ENCODE results near the gene TMTC1. TPM values are rescaled to one million over a fixed set of nuclear protein-coding genes. Genes with fewer than 3 reads are reported as not detected.

The TMTC1 gene
- total and polyA plus RNA-seq, 10 donors, result 3.4 to 210 (median 137) TPM

- H3K27ac ChIP-seq, result no peak overlapping the region
- DNase-seq, result no peak
- no peaks in the 10 kb centered on the region for H3K9me3 ChIP-seq
- H3K27me3 ChIP-seq (replicated peaks in 1 of 7), result no peaks in the 10 kb centered on the region
- WGBS, 5 donors, result 81 to 90% (median 85%) methylated on average over 3 of the region's 3 CpGs
- intact Hi-C loops (cut with DNase I; ENCODE audit: low total_unique reads), result no loop called here
- H3K36me3 ChIP-seq, result peaks cover 0 to 46% (median 0%) of the 10 kb centered on the region in 6 donors
- TF ChIP-seq CTCF (IDR thresholded peaks at IDR 0.05 in 8 of 11, conservative IDR thresholded peaks at IDR 0.05 in 3 of 11) (no peak), POLR2A (IDR thresholded peaks at IDR 0.05) (no peak), POLR2AphosphoS5 (IDR thresholded peaks at IDR 0.05) (no peak)
- no peak overlapping the region for H3K4me3 ChIP-seq
- no peaks in the 10 kb centered on the region for H3K4me1 ChIP-seq
Measured at GRCh38 chr12:29656762-29657538, 126.8 kb downstream of the TMTC1 start.

DNA sequence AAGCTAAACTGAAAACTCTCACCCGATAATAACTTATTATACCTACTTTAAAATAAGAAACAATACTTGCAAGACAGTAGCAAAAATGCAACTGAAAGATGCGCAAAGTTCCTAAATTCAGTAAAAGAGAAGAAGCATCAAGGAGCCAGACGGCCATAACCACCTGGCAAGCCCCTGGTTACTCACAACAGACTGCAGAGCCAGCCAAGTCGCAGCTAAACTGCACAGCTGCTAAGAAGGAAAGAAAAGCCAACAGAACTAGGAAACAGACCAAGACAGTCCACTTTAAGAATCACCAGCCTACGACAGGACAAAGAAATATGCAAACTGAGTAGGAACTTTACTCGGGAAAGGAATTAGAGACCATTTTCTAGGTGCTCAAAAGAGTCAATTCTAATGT, 127.9 kb downstream of the TMTC1 start:
- TF ChIP-seq CTCF (IDR thresholded peaks at IDR 0.05 in 8 of 11, conservative IDR thresholded peaks at IDR 0.05 in 3 of 11), result no peak
- no peak for TF ChIP-seq POLR2AphosphoS5 (IDR thresholded peaks at IDR 0.05)
- TF ChIP-seq POLR2A (IDR thresholded peaks at IDR 0.05), result no peak
- H3K27me3 ChIP-seq (replicated peaks in 1 of 7), result no peaks in the 10 kb centered on the region
- intact Hi-C loops (cut with DNase I; ENCODE audit: low total_unique reads), result no loop called here
- H3K4me3 ChIP-seq, result no peak overlapping the region
- H3K4me1 ChIP-seq, result no peaks in the 10 kb centered on the region
- WGBS, 5 donors, result 83 to 91% (median 87%) methylated on average over 6 of the region's 6 CpGs
- H3K9me3 ChIP-seq, result no peaks in the 10 kb centered on the region
- H3K27ac ChIP-seq, result peak overlapping the region in 1 of 8 donors; percentile 1
- peaks cover 0 to 50% (median 0%) of the 10 kb centered on the region in 6 donors for H3K36me3 ChIP-seq
- no peak for DNase-seq

DNA sequence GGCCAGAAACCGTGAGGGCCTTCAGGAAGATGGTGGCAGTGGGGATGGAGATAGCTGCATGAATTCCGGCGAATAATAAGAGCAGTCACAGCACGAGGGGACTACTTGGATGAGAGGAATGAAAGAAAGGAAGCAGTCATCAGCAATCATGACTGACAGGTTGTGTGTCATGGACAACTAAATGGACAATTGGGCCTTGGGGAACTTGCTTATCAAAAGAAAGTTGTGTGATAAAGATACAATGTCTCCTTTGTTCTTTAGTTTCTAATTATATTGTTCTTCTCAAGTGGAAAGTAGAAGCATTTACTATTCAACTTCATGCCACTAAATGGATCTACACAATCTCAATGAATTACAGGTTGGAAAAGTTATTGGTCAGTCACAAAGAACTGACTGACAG, 130.5 kb downstream of the TMTC1 start:
- 82 to 92% (median 86%) methylated on average over 4 of the region's 4 CpGs for WGBS, 5 donors
- H3K4me3 ChIP-seq, result no peak overlapping the region
- TF ChIP-seq POLR2AphosphoS5 (IDR thresholded peaks at IDR 0.05), result no peak
- TF ChIP-seq POLR2A (IDR thresholded peaks at IDR 0.05), result no peak
- no peak for TF ChIP-seq CTCF (IDR thresholded peaks at IDR 0.05 in 8 of 11, conservative IDR thresholded peaks at IDR 0.05 in 3 of 11)
- H3K27me3 ChIP-seq (replicated peaks in 1 of 7), result no peaks in the 10 kb centered on the region
- peaks cover 0 to 48% (median 0%) of the 10 kb centered on the region in 6 donors for H3K36me3 ChIP-seq
- no peak overlapping the region for H3K27ac ChIP-seq
- H3K9me3 ChIP-seq, result no peaks in the 10 kb centered on the region
- intact Hi-C loops (cut with DNase I; ENCODE audit: low total_unique reads), result no loop called here
- DNase-seq, result no peak
- H3K4me1 ChIP-seq, result no peaks in the 10 kb centered on the region

GRCh38 chr12:29650371-29650770, 133.4 kb downstream of the TMTC1 start:
- Histone ChIP-seq H3K4me1 (no peaks in the 10 kb centered on the region), H3K27ac (no peak overlapping the region), H3K36me3 (peaks cover 0 to 51% (median 0%) of the 10 kb centered on the region in 6 donors), H3K9me3 (no peaks in the 10 kb centered on the region), H3K4me3 (no peak overlapping the region), H3K27me3 (replicated peaks in 1 of 7) (no peaks in the 10 kb centered on the region)
- DNase-seq, result no peak
- 83 to 95% (median 88%) methylated on average over 4 of the region's 4 CpGs for WGBS, 5 donors
- TF ChIP-seq POLR2A (IDR thresholded peaks at IDR 0.05), result no peak
- no peak for TF ChIP-seq POLR2AphosphoS5 (IDR thresholded peaks at IDR 0.05)
- no peak for TF ChIP-seq CTCF (IDR thresholded peaks at IDR 0.05 in 8 of 11, conservative IDR thresholded peaks at IDR 0.05 in 3 of 11)
- intact Hi-C loops (cut with DNase I; ENCODE audit: low total_unique reads), result no loop called here

Measured in spleen (tissue), 11 donors.